H54 (cell line): Measurements from ENCODE around the gene RFTN2.
A peak's percentile ranks its signal among the peaks of the same experiment; 100 is the strongest.
"Not testable (repeated sequence)": the region's sequence is repeated elsewhere in the genome, so short reads cannot be mapped to it uniquely, and the experiment has no call there.

ENCODE experiments used
- DNase-seq: peaks from one replicate; pipeline ENCODE4 v3.0.0; 2011; ENCODE audit warnings: low spot score, mixed read lengths; ENCODE audit not compliant: insufficient read length
- FAIRE-seq: peaks from 3 replicates; lab custom pipeline; 2011; peaks lifted over from hg19 to GRCh38; lab: Jason Lieb, UNC
- POLR2A ChIP-seq: IDR thresholded peaks from 2 replicates; pipeline ENCODE4 v1.6.1; 2011; ENCODE audit warnings: low read depth, mild to moderate bottlenecking, low read length

Gene RFTN2

DNA sequence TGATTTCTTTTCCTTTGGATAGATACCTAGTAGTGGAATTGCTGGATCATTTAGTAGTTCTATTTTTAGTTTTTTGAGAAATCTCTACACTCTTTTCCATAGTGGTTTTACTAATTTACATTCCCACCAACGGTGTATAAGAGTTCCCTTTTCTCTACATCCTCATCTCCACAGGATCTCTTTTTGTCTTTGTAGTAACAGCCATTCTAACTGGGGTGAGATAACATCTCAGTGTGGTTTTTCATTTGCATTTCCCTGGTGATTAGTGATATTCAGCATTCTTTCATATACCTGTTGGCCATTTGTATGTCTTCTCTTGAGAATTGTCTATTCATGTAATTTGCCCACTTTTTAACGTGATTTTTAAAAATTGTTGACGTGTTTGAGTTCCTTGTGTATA, 13.8 kb downstream of the RFTN2 start:
- TF ChIP-seq POLR2A, result no peak
- FAIRE-seq (no peak), DNase-seq (no peak)

DNA sequence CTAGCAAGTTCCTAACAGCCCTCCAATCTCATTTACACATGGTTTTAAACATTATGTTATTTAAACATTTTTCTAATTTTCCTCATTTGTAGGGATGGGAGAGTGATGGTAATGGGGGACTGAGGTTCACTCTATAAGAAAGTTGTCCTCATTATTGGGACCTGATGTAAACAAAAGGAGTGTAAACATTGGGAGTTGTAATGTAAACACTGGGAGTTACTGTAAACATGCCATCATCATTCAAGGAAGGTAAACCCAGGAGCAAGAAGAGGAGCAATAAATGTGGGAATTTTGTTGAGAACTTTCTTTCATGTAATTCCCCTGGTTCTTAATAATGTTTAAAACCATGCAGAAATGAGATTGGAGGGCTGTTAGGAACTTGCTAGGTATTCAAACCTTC, 17.8 kb downstream of the RFTN2 start:
- DNase-seq (no peak), FAIRE-seq (no peak)
- TF ChIP-seq POLR2A, result no peak

DNA sequence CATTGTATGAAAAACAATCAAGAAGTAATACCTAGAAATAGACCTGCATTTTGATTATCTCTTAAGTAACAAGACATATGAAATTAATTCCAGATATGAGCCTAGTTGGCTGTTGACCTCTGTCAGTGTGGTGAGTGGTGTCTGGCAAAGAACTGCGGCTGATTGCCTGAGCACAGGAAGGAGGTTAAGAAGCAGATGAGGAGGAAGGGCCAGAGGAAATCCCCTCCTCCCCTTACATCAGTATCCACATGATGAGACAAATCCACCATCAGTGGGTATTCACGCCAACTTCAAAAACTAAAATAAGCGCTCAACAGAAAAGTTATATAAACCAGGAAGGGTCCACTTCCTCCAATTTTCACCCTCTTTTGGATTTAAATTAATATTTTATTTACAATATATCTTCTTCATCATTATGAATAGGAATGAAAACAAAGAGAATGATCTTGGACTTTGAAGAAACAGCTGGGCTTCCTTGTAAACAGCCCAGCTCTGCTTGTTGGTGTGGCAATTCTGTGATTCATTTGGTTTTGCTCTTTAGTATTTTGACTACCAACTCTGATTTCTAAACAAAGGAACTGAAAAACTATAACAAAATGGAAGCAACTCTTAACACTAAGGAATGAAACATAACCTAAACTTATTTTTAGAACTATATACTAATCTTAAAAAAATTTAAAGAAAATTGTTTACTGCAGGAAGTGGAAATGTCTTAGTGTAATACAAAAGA, 27.3 kb downstream of the RFTN2 start:
- no peak for TF ChIP-seq POLR2A
- DNase-seq (no peak), FAIRE-seq (no peak)

DNA sequence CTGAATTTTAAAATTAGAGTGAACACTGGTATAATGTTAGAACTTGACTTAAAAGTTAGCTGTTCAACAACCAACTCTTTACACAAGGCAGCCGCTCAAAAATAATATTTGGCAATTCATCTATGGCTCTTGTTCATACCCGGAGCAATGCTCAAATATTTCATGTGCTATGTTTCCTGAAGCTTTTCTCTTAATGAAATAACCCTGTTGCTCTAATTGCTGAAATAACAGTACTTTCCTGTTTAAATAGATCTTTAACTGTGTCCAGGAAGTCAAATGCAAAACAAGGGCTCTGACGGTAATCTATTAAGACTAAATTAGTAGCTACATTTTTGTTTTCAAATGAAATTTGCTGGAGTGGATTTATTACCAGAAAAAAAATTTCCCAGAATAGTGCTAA, 33.7 kb downstream of the RFTN2 start:
- DNase-seq, result no peak
- FAIRE-seq, result no peak
- TF ChIP-seq POLR2A, result no peak

DNA sequence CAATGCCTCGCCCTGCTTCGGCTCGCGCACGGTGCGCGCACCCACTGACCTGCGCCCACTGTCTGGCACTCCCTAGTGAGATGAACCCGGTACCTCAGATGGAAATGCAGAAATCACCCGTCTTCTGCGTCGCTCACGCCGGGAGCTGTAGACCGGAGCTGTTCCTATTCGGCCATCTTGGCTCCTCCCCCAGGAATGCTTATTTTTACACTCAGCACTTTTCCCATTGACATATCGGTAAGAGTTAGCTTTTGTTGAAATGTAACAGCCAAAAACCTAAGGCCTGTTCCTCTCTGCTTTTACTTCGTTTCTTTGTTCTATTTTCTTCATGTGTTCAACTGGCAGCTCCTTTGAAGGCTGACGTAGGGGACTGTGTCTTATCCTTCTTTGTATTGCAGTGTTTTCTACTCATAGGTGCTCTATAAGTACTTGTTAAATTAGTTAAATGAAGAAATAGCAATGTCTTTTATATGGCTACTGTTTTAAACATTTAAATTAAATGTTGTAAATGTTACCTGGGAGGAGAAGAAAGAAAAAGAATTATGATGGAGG, 34.7 kb downstream of the RFTN2 start:
- not testable (repeated sequence) for FAIRE-seq, DNase-seq

DNA sequence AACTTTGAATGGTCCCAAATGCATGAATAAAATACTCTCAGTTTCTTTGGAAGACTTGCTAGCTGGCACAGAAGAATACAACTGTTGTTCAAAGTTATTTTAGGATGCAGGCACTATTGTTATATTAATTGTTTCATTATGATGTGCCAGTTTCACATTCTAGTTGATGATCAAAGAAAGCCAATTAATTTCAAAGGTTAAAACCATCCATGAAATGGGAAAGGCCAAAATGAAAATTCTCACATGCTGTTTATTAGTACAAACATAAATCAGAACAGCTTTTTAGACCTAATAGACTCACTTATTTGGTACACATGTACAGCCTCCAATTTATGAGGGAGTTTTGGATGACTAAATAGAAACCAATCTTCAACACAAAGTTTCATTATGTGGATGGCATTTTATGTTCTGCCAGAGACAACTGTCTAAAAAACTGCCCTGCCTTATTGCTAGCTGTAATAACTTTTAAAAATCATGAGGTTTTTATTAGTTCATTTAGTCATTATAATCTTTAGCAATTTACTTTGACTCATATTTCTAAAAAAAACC, 42.2 kb downstream of the RFTN2 start:
- no peak for DNase-seq
- no peak for FAIRE-seq
- no peak for TF ChIP-seq POLR2A

DNA sequence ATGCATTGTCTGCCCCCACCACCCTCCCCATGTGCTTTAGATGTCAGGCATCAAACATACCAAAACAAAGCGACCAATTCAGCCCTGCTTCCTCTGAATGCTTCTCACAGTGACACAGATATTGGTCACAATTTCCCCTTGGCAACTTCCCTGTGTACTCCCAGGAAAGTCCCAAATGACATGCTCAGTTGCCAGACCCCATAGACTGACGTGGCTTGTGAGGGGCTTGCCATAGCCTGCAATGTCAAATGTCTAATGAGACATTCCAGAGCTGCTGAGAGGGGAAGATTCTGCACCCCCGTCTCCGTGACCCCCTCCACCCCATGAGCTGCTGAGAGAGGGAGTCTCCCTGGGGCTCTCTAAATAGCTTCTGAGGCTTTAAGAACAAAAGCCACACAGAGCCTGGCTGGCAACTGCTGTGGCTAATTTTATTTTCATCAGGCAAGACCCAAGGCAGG, 47.3 kb downstream of the RFTN2 start:
- FAIRE-seq, result peak; percentile 67
- peak; percentile 10 for DNase-seq

DNA sequence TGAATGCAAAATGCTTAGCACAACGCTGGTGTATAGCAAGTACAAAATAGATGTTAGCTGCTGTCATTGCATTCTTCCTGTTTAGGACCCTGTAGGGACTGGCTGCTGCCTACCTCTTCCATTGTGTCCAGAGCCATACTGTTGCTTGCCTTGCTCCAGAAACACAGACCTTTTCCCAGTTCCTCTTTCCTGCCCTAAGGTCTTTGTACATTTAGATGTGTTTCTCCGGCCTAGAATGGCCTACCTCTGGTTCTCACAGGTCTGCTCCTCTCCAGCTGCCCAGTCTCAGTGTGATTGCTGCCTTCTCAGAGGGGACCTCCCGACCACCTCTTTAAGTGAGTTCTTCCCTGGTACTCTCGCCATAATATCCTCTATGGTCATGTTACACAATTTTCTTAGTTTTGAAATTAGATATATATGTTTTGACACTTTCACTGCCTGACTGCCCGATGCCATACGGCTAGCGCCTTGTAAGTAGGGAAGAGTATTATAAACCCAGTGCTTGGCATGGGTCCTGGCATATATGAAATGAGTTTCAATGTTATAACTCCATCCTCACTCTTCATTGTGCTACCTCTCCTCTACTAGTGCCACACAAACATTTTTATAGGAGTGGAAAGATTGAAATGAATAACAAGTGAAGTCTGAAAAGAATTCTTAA, 48.3 kb downstream of the RFTN2 start:
- FAIRE-seq (no peak), DNase-seq (no peak)
- TF ChIP-seq POLR2A, result no peak

More for the DNA sequence above, 47.3 kb downstream of the RFTN2 start:
- TF ChIP-seq POLR2A, result no peak

DNA sequence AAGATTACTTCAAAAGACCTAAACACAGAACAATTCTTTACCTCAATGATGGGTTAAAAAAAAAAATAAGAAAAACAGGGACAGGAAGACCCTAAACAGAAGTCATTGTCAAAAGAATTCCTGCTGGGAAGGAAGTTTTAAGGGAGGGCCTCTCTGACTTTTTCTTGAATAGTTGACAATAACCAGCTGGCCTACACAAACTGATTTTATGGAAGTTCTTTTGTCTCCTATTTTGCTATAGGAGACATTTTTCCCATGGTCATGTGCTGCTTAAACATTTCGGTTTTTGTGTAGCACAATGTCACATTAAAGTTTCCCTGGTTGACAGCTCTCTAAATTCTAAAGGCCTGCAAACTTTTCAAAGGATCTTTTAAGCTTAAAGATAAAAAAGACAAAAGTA, 55.3 kb downstream of the RFTN2 start:
- no peak for TF ChIP-seq POLR2A
- DNase-seq, result no peak
- no peak for FAIRE-seq

DNA sequence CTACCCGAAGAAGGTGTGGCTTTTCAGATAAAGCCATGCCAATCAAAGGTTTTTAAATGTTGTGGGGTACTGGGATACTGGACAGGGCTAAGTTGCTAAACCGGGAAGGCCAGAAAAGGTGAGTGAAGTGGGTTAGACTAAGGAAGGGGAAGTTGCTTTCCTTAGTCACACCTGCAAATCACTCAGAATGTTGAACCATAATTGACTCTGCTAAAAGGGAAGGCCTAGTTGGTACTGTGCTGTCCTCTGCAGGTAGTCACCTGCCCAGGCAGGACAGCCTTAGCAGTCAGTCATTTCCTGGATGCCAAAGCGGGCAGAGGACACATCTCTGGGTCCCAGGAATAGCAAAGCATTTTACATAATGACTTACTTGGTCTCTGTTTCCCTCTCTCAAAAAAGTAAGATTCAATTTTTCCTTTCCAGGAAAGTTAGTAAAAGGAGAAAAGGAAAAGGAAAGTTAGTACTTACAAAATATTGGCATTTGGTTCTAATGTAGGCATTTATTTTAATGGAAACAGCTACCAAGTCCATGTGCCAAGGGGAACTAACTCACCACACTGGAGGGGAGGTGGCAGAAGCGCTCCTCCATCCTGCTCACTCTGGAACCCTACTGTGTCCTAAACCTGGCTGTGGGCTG, 60.3 kb downstream of the RFTN2 start:
- TF ChIP-seq POLR2A, result no peak
- FAIRE-seq (no peak), DNase-seq (no peak)

DNA sequence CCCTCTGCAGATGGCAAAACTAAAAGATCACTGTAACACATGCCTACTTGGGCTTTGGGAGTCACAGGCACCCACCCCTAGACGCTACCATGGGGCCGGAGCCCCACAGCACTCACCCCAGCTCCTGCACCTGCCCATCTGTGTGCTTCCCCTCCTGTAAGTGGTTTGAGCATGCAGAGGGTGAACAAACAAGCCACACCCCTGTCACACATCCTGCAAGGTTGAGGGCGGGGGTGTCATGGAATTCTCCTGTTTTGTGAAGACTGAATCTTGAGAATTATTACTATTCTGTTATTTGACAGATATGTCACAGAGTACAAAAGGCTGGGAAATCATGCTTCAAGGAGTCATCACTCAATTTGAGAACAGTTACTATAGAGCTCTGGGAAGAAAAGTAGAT, 60.9 kb downstream of the RFTN2 start:
- no peak for TF ChIP-seq POLR2A
- DNase-seq (no peak), FAIRE-seq (no peak)

DNA sequence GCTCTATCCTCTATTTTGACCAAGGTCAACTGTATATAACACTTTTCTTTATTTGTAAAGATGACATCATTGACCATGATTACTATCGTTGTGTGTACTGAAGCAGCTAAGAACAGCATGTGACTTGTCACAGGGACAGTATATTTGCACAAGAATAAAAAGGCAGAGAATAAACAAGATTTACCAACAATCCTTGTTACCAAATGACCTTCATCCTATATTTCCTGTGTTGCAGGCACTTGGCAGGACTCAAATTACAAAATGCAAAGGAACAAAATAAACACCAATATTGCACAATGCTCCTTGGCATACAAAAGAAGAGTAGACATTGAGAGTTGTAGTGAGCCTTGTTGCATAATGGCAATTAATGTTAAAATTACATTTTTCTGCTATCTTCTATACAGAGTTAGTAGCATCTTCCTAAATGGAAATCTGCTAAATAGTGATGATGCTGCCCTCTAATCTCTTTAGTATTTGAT, 61.8 kb downstream of the RFTN2 start:
- DNase-seq (no peak), FAIRE-seq (no peak)
- no peak for TF ChIP-seq POLR2A

DNA sequence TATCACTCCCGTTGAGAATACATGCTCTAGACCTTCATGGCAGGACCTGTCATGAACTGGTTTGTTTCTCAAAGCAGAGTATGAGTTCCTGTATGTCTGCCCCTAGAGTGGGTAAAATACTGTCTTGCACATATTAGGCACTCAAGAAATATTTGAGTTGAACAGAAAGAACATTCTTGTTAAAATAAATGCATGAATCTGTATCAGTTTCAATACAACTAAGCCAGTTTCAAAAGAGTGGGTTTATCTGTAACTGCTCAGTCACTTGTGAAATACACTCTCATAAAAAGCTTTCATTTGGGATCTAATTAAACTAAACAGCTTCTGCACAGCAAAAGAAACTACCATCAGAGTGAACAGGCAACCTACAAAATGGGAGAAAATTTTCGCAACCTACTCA, 69.2 kb downstream of the RFTN2 start:
- FAIRE-seq, result no peak
- TF ChIP-seq POLR2A, result no peak
- no peak for DNase-seq
